ENCODE measurements around the gene PERM1.
"Not testable (repeated sequence)": the region's sequence is repeated elsewhere in the genome, so short reads cannot be mapped to it uniquely, and the experiment has no call there.

- not testable (repeated sequence) for TF ChIP-seq CTCF (optimal IDR thresholded peaks at IDR 0.05 in 1 of 3, IDR thresholded peaks at IDR 0.05 in 1 of 3, conservative IDR thresholded peaks at IDR 0.05 in 1 of 3; ENCODE audit: extremely low read depth in 1 of 3, insufficient read depth in 2 of 3, low read length in 3 of 3); EZH2 (IDR thresholded peaks at IDR 0.05; ENCODE audit: low read length)
Observed at GRCh38 chr1:994546-994945, 12.7 kb upstream of the PERM1 start.

Data from keratinocyte (primary cell).